Measurements from ENCODE around the gene INS.

INS gene

DNA sequence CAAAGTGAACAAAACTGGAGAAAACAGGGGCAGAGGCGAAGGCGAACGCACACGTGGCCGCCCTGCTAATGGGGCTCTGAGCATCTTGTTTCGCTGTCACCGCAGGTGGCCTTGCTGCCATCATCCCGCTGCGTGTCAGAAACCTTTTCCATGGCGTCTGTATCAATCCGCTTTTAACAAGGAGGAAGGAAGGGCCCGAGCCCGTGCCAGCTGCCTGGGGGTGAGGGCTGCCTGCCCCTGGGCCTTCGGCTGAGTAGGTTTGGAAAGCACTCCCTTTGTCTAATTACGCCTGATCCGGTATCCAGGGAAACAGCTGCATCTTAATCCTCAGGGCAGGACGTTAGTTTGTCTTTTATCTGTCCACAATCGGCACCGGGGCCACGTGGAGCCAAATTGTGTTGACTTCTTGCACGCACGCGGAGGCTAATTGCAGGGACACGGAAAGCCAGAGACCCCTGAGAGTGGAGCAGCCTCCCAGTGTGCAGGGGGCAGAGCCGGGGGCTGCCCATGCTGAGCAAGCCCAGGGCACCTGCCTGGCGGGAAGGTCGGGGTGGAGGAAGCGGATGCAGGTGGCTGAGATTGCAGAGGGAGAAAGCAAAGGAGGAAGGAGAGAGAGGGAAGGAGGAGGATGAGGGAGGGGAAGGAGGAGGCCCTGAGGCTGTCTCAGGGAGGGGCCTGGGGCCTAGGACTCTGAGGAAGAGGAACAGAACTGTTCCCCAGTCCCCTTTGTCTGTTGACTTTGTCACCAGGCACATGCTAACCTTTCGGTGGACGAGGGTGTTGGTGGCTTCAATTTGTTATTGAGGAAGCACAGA, 29.9 kb upstream of the INS start:
- Histone ChIP-seq H3K4me3 (ENCODE audit: low read length in 2 of 2) (no peak overlapping the region), H3K27ac (replicated peaks; ENCODE audit: low read length) (peak overlapping the region; percentile 87), H3K23ac (ENCODE audit: low read depth, low read length, poor library complexity) (no peak overlapping the region), H3K9me3 (replicated peaks in 1 of 2; ENCODE audit: control insufficient read depth in 2 of 2, insufficient read depth in 1 of 2, low read depth in 1 of 2, low read length in 2 of 2) (peaks cover 0 to 9% of the 10 kb centered on the region in 2 donors), H3K14ac (ENCODE audit: low read length) (no peak overlapping the region), H4K91ac (ENCODE audit: low read depth, low read length, poor library complexity) (peak overlapping the region; percentile 87), H3K79me1 (ENCODE audit: low read depth, low read length) (no peaks in the 10 kb centered on the region), H2BK12ac (ENCODE audit: low read length) (peak overlapping the region; percentile 33), H2BK120ac (ENCODE audit: low read depth, low read length) (peak overlapping the region; percentile 48), H2AFZ (ENCODE audit: low read length) (peak overlapping the region; percentile 74), H3K4me2 (ENCODE audit: insufficient read depth, low read length, poor library complexity, severe bottlenecking) (no peak overlapping the region), H3K4me1 (ENCODE audit: control insufficient read depth in 2 of 2, insufficient read depth in 1 of 2, low read depth in 1 of 2, low read length in 2 of 2) (peaks cover 11 to 33% of the 10 kb centered on the region in 2 donors), H4K8ac (ENCODE audit: low read depth, low read length) (no peak overlapping the region), H2BK15ac (ENCODE audit: low read length) (peak overlapping the region; percentile 65), H3K9ac (ENCODE audit: low read depth, low read length, poor library complexity) (no peak overlapping the region), H3K18ac (ENCODE audit: low read length) (peak overlapping the region; percentile 93), H3K4ac (ENCODE audit: low read length) (no peak overlapping the region), H3K27me3 (ENCODE audit: control insufficient read depth in 3 of 3, insufficient read depth in 3 of 3, low read depth in 1 of 3, low read length in 3 of 3) (peaks cover 0 to 14% (median 8%) of the 10 kb centered on the region in 3 experiments), H2BK5ac (ENCODE audit: low read length) (peak overlapping the region; percentile 62), H3K36me3 (replicated peaks in 1 of 2; ENCODE audit: control insufficient read depth in 2 of 2, insufficient read depth in 2 of 2, low read length in 2 of 2) (no peaks in the 10 kb centered on the region), H2AK5ac (ENCODE audit: low read depth, low read length) (no peak overlapping the region)
- WGBS, 2 donors (ENCODE audit: extremely low coverage in 2 of 2, insufficient read length in 2 of 2, insufficient replicate concordance in 1 of 2), result no CpG with 5 or more reads among the region's 30 CpGs
- peak; percentile 77 for DNase-seq (ENCODE audit: low spot score)

DNA sequence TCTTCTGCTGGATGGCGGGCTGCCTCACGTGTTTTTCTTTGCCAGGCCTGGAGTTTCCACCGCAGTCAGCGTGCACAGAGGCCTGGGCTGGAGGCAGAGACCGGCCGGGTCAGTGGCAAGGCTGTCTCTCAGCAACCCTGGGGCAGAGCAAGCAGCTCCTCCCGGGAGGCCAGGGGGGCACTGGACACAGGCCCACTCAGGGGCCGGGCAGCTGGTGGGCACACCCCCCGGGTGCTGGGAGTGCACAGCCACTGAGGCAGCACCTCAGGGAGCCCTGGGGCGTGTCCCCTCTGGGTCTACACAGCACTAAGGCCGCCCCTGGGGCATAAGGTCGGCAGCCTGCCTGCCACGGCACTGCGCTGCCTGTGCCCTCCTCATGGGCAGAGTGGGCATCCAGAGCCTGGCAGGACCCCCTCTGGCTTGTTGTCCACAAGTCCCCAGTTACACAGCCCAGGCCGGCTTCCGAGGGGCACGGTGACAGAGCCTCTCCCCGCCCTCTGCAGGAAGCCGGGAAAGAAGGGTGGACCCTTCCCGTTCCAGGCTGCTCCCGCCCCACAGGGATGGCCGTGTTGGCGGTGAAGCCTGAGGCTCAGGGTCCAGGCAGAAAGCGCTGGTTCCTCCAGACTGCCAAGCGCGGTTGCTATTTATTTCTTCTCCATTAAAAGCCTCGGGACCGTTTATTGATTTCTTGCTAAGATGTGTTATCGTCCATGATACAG, 29.1 kb upstream of the INS start:
- H3K27me3 ChIP-seq (ENCODE audit: control insufficient read depth in 3 of 3, insufficient read depth in 3 of 3, low read depth in 1 of 3, low read length in 3 of 3), result peaks cover 0 to 16% (median 8%) of the 10 kb centered on the region in 3 experiments

DNA sequence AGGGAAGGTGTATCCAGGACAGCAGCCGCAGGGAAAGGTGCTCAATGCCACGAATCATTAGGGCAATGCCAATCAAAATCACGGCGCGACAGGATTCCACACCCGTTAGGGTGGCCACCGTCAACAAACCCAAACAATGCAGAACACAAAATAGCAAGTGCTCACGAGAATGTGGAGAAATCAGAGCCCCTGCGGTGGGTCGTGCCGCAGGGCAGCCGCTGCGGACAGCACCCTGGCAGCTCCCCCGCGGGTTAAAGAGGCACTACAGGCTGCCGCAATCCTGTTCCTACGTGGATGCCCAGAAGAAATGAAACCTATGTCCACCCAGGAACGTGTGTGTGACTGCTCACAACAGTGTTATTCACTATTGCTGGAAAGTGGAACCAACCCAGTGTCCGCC, 27.7 kb upstream of the INS start:
- Histone ChIP-seq H3K4ac (ENCODE audit: low read length) (no peak overlapping the region), H3K14ac (ENCODE audit: low read length) (no peak overlapping the region), H3K9ac (ENCODE audit: low read depth, low read length, poor library complexity) (no peak overlapping the region), H2BK120ac (ENCODE audit: low read depth, low read length) (peak overlapping the region; percentile 21), H2BK15ac (ENCODE audit: low read length) (no peak overlapping the region), H3K18ac (ENCODE audit: low read length) (peak overlapping the region; percentile 60), H3K9me3 (replicated peaks in 1 of 2; ENCODE audit: control insufficient read depth in 2 of 2, insufficient read depth in 1 of 2, low read depth in 1 of 2, low read length in 2 of 2) (peaks cover 0 to 9% of the 10 kb centered on the region in 2 donors), H3K4me2 (ENCODE audit: insufficient read depth, low read length, poor library complexity, severe bottlenecking) (no peak overlapping the region), H2BK5ac (ENCODE audit: low read length) (no peak overlapping the region), H4K91ac (ENCODE audit: low read depth, low read length, poor library complexity) (no peak overlapping the region), H3K23ac (ENCODE audit: low read depth, low read length, poor library complexity) (no peak overlapping the region), H3K27me3 (ENCODE audit: control insufficient read depth in 3 of 3, insufficient read depth in 3 of 3, low read depth in 1 of 3, low read length in 3 of 3) (peaks cover 0 to 21% (median 8%) of the 10 kb centered on the region in 3 experiments), H3K27ac (replicated peaks; ENCODE audit: low read length) (no peak overlapping the region), H3K79me1 (ENCODE audit: low read depth, low read length) (no peaks in the 10 kb centered on the region), H2AFZ (ENCODE audit: low read length) (no peak overlapping the region), H3K36me3 (replicated peaks in 1 of 2; ENCODE audit: control insufficient read depth in 2 of 2, insufficient read depth in 2 of 2, low read length in 2 of 2) (no peaks in the 10 kb centered on the region), H2BK12ac (ENCODE audit: low read length) (no peak overlapping the region), H3K4me3 (ENCODE audit: low read length in 2 of 2) (no peak overlapping the region), H2AK5ac (ENCODE audit: low read depth, low read length) (peak overlapping the region; percentile 100), H3K4me1 (ENCODE audit: control insufficient read depth in 2 of 2, insufficient read depth in 1 of 2, low read depth in 1 of 2, low read length in 2 of 2) (peaks cover 11 to 29% of the 10 kb centered on the region in 2 donors), H4K8ac (ENCODE audit: low read depth, low read length) (no peak overlapping the region)
- no peak for DNase-seq (ENCODE audit: low spot score)
- WGBS, 2 donors (ENCODE audit: extremely low coverage in 2 of 2, insufficient read length in 2 of 2, insufficient replicate concordance in 1 of 2), result no CpG with 5 or more reads among the region's 19 CpGs

More for the DNA sequence above, 29.1 kb upstream of the INS start:
- Histone ChIP-seq H4K8ac (ENCODE audit: low read depth, low read length) (peak overlapping the region; percentile 44), H2AFZ (ENCODE audit: low read length) (peak overlapping the region; percentile 74), H3K9me3 (replicated peaks in 1 of 2; ENCODE audit: control insufficient read depth in 2 of 2, insufficient read depth in 1 of 2, low read depth in 1 of 2, low read length in 2 of 2) (peaks cover 0 to 9% of the 10 kb centered on the region in 2 donors), H3K4ac (ENCODE audit: low read length) (peak overlapping the region; percentile 96), H3K4me2 (ENCODE audit: insufficient read depth, low read length, poor library complexity, severe bottlenecking) (no peak overlapping the region), H2BK15ac (ENCODE audit: low read length) (peak overlapping the region; percentile 63), H3K23ac (ENCODE audit: low read depth, low read length, poor library complexity) (peak overlapping the region; percentile 65), H2BK120ac (ENCODE audit: low read depth, low read length) (peak overlapping the region; percentile 95), H2BK5ac (ENCODE audit: low read length) (peak overlapping the region; percentile 62), H4K91ac (ENCODE audit: low read depth, low read length, poor library complexity) (peak overlapping the region; percentile 90), H3K27ac (replicated peaks; ENCODE audit: low read length) (peak overlapping the region; percentile 87), H3K79me1 (ENCODE audit: low read depth, low read length) (no peaks in the 10 kb centered on the region), H3K4me1 (ENCODE audit: control insufficient read depth in 2 of 2, insufficient read depth in 1 of 2, low read depth in 1 of 2, low read length in 2 of 2) (peaks cover 11 to 33% of the 10 kb centered on the region in 2 donors), H3K9ac (ENCODE audit: low read depth, low read length, poor library complexity) (no peak overlapping the region), H2BK12ac (ENCODE audit: low read length) (peak overlapping the region; percentile 99), H3K4me3 (ENCODE audit: low read length in 2 of 2) (no peak overlapping the region), H3K36me3 (replicated peaks in 1 of 2; ENCODE audit: control insufficient read depth in 2 of 2, insufficient read depth in 2 of 2, low read length in 2 of 2) (no peaks in the 10 kb centered on the region), H3K18ac (ENCODE audit: low read length) (peak overlapping the region; percentile 97), H3K14ac (ENCODE audit: low read length) (peak overlapping the region; percentile 32), H2AK5ac (ENCODE audit: low read depth, low read length) (peak overlapping the region; percentile 100)
- no CpG with 5 or more reads among the region's 29 CpGs for WGBS, 2 donors (ENCODE audit: extremely low coverage in 2 of 2, insufficient read length in 2 of 2, insufficient replicate concordance in 1 of 2)
- DNase-seq (ENCODE audit: low spot score), result no peak

DNA sequence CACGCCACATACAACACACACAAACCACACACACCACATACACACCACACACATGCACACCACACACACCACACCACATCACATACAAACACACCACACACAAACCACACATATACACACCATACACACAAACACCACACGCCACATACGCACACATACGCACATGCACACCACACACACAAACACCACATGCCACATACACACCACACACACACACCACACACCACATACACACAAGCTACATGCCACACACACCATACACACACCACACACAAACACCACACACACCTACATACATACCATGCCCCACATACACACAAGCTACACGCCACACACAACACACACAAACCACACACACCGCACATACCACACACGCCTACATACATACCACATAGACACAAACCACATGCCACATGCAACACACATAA, 26.3 kb upstream of the INS start:
- peak overlapping the region; percentile 91 for H3K4ac ChIP-seq (ENCODE audit: low read length)
- peaks cover 0 to 17% (median 8%) of the 10 kb centered on the region in 3 experiments for H3K27me3 ChIP-seq (ENCODE audit: control insufficient read depth in 3 of 3, insufficient read depth in 3 of 3, low read depth in 1 of 3, low read length in 3 of 3)
- H3K27ac ChIP-seq (replicated peaks; ENCODE audit: low read length), result peak overlapping the region; percentile 7
- peak overlapping the region; percentile 87 for H2BK15ac ChIP-seq (ENCODE audit: low read length)
- H3K79me1 ChIP-seq (ENCODE audit: low read depth, low read length), result no peaks in the 10 kb centered on the region
- H3K4me2 ChIP-seq (ENCODE audit: insufficient read depth, low read length, poor library complexity, severe bottlenecking), result no peak overlapping the region
- H2AFZ ChIP-seq (ENCODE audit: low read length), result no peak overlapping the region
- H3K14ac ChIP-seq (ENCODE audit: low read length), result peak overlapping the region; percentile 85
- peak overlapping the region; percentile 90 for H3K18ac ChIP-seq (ENCODE audit: low read length)
- H4K8ac ChIP-seq (ENCODE audit: low read depth, low read length), result peak overlapping the region; percentile 100
- WGBS, 2 donors (ENCODE audit: extremely low coverage in 2 of 2, insufficient read length in 2 of 2, insufficient replicate concordance in 1 of 2), result 97 to 100% methylated on average over 6 to 7 of the region's 7 CpGs
- H2BK120ac ChIP-seq (ENCODE audit: low read depth, low read length), result peak overlapping the region; percentile 66
- no peaks in the 10 kb centered on the region for H3K36me3 ChIP-seq (replicated peaks in 1 of 2; ENCODE audit: control insufficient read depth in 2 of 2, insufficient read depth in 2 of 2, low read length in 2 of 2)
- H2BK12ac ChIP-seq (ENCODE audit: low read length), result peak overlapping the region; percentile 98
- H3K4me3 ChIP-seq (ENCODE audit: low read length in 2 of 2), result peak overlapping the region in 1 of 2 donors; percentile 45
- peaks cover 0 to 9% of the 10 kb centered on the region in 2 donors for H3K9me3 ChIP-seq (replicated peaks in 1 of 2; ENCODE audit: control insufficient read depth in 2 of 2, insufficient read depth in 1 of 2, low read depth in 1 of 2, low read length in 2 of 2)
- H3K9ac ChIP-seq (ENCODE audit: low read depth, low read length, poor library complexity), result peak overlapping the region; percentile 78
- peak overlapping the region; percentile 44 for H2BK5ac ChIP-seq (ENCODE audit: low read length)
- no peak for DNase-seq (ENCODE audit: low spot score)
- peaks cover 11 to 29% of the 10 kb centered on the region in 2 donors for H3K4me1 ChIP-seq (ENCODE audit: control insufficient read depth in 2 of 2, insufficient read depth in 1 of 2, low read depth in 1 of 2, low read length in 2 of 2)
- peak overlapping the region; percentile 96 for H2AK5ac ChIP-seq (ENCODE audit: low read depth, low read length)
- H3K23ac ChIP-seq (ENCODE audit: low read depth, low read length, poor library complexity), result peak overlapping the region; percentile 90
- H4K91ac ChIP-seq (ENCODE audit: low read depth, low read length, poor library complexity), result peak overlapping the region; percentile 99
